ENCODE results near the gene FILIP1.

- no peak for TF ChIP-seq CTCF (conservative IDR thresholded peaks at IDR 0.05; ENCODE audit: low read length)
- no peak for TF ChIP-seq EZH2phosphoT487 (IDR thresholded peaks at IDR 0.05; ENCODE audit: borderline replicate concordance)
Observed at GRCh38 chr6:75368864-75369402, 124.7 kb downstream of the FILIP1 start.

Measured in Loucy (cell line).